NCI-H748 (cell line): ENCODE data around the gene PAK5.

ENCODE experiments used
- DNase-seq: peaks from one replicate; lab custom pipeline; 2025; ENCODE audit not compliant: unreplicated experiment; lab: John Stamatoyannopoulos, UW

Gene PAK5

DNA sequence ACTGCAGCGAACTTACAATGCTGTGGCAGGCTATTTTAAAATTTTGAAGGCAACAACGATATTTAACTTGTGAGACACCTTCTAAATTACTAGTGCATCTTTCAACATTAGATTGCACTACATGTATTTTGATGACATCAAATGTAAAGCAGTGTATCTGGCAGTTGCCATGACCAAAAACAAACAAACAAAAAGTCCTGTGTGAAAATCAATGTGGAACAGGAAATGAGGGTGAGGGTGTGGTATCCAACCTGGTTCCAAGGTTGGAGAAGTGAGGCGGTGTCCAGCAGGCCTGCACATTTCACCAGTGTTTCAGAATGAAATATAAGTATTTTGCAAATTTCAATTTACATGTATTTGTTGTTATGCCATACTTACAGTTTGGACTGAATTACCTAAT is 212.5 kb downstream of the PAK5 start:
- peak; percentile 85 for DNase-seq

DNA sequence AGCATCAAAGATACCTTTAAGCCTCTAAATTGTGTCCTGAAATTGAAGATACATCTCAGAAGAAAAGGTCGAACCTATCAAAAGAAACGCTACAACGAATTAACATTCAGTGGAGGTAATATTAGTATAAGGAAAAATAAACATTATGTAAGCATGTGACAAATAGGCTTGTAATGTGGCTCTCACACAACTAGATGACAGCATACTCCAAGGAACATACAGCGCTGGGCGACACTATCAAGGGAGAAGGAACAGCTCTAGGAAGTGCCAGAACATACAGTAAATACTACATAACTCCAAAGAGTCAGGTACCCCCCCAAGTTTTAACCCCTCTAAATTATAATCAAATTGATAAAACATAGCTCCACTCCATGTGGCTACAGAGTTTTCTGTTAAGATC is 220.9 kb downstream of the PAK5 start:
- peak; percentile 89 for DNase-seq

GRCh38 chr20:9616833-9617461 is 221.9 kb downstream of the PAK5 start:
- peak; percentile 86 for DNase-seq

DNA sequence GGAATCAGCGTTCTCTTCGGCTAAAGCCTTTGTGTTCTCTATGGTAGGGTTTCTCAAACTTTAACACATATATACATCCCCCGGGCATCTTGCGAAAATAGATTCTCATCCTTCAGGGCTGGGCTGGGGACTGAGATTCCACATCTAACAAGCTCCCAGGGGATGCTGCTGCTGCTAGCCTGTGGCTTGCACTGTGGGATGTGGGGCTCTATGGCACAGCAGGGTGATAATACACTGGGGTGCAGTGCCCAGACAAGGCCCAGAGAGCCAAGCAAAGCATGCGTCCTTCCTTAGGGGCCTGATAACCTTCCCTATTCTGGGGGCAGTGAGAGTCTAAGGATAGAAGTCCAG is 222.4 kb downstream of the PAK5 start:
- DNase-seq: no peak

GRCh38 chr20:9615766-9616454 is 223.0 kb downstream of the PAK5 start:
- no peak for DNase-seq

DNA sequence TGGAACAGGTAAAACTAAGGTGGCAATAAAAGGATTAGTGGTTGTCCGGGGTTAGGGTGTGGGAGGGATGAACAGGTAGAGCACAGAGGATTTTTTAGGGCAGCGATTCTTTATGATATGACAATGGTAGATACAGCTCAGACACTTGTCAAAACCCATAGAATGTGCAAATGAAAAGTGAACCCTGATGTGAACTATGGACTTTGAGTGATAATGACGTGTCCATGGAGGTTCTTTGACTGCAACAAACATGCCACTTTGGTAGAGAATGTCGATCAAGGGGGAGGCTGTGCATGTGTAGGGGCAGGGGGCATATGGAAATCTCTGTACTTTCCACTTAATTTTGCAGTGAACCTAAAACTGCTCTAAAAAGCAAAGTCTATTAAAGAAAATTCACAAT is 223.8 kb downstream of the PAK5 start:
- no peak for DNase-seq

DNA sequence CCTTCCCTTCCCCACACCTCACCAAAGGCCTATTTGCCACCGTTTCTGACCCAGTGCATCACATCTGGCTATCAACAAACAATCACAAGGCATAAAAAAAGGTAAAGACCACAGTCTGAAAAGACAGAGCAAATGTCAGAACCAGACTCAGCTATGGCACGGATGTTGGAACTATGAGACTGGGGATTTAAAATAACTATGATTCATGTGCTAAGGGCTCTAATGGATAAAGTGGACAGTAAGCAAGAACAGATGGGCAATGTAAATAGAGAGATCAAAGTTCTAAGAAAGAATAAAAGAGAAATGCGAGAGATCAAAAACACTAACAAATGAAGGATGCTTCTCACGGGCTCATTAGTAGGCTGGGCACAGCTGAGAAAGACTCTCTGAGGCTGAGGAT is 225.0 kb downstream of the PAK5 start:
- DNase-seq: no peak

- no peak for DNase-seq
These were observed 227.0 kb downstream of the PAK5 start for GRCh38 chr20:9611921-9612320.

DNA sequence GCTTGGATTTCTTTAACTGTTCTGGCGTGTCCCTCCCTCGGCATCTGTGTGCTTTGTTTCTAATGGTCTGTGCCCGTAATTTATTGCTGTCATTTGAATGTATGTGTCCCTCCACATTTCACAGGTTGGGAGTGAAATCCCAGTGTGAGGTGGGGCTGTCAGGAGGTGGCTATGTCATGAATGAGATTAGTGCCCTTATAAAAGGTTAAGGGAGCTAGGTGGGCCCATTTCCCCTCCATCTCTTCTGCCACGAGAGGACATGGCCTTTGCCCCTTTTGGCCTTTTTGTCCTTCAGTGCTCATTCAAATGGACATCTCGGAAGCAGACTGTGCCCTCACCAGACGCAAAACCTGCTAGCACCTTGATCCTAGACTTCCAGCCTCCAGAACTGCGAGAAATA is 228.2 kb downstream of the PAK5 start:
- no peak for DNase-seq

DNA sequence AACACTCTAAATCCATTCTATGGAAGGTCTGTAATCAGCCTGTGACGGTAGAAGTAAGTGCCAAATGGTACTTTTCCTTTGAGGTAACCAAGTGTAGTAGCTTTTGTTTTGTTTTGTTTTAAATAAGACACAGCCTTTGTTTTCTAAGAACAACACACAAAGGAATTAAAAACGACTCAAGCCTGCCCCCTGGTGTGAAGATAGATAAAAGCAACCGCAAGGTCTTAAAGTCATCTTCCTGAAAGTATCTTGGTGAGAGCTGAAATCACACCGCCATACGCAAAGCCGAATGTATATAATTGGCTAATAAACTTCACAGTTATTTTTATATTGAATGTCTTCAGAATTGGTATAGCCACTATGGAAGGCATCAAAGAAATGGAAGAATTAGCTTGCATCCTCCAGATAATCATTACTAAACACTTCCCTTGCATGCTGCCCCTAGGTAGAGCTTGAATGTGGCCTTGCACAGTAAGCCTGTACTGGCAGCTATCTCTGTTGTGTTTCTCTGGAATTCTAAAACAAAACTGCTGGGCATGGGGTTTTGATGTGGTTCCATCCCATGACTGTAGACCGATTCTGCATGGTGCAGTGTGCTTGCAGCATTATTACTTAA is 228.9 kb downstream of the PAK5 start:
- DNase-seq: peak; percentile 78

GRCh38 chr20:9608639-9609340 is 230.1 kb downstream of the PAK5 start:
- no peak for DNase-seq

DNA sequence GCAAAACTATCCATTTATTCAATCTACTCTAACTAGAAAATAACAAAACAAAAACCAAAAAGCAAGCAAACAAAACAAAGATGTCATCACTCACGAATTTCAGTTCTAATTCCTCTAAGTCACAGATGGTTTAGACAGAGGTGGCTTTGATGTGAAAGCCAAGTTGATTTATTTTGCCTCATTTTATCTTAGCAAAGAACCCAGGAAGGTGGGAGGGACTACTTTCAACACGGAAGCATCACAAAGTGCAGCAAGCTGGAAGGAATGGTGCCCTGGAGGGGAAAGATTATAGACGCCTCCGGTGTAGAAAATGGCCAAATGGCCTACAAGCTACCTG is 236.1 kb downstream of the PAK5 start:
- DNase-seq: no peak

GRCh38 chr20:9600562-9600961 is 238.3 kb downstream of the PAK5 start:
- DNase-seq: no peak

DNA sequence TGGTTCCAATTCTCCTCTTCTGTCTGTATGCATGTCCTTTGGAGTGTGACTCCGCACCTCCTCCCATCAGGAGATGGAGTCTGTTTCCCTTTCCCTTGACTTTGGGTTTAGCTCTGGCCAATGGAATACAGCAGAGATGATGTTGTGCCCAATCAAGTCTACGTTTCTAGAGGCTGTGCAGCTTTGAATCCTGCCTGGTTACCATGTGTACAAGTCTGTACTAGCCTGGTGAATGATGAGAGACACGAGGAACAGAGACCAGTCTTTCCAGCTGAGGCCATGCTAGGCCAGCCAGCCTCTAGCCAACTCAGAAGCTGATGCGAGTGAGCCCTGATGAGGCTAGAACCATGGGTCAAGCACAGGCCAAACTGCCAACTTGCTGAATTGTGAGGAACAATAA is 241.3 kb downstream of the PAK5 start:
- DNase-seq: no peak

GRCh38 chr20:9595763-9596162 is 243.1 kb downstream of the PAK5 start:
- DNase-seq: no peak

DNA sequence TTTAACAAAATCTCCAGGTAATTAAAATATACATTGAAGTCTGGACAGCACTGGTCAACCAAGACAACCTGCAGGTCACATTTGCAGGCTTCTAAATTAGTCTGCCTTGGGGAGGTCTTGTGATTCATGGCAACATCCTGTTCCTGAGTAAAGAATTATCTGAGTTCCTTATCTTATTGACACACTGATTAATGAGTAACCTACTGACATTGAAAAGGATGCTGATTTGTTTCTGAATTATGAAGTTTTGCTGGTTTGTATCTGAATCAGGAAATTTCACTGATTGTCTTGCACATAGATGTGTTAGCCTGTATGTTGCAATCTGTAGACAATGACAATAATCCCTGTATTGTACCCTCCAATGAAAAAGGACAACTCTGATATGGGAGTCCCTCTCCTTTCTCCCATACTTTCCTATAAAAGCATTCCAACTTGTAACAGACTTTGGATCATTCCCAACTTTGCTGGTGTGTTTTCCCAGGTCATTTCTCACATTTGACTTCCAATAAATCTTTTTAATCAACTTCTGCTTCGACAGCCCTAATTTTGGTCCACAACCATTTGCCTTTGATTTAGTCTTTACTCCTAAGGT is 244.5 kb downstream of the PAK5 start:
- no peak for DNase-seq

GRCh38 chr20:9592419-9592818 is 246.5 kb downstream of the PAK5 start:
- DNase-seq: no peak

DNA sequence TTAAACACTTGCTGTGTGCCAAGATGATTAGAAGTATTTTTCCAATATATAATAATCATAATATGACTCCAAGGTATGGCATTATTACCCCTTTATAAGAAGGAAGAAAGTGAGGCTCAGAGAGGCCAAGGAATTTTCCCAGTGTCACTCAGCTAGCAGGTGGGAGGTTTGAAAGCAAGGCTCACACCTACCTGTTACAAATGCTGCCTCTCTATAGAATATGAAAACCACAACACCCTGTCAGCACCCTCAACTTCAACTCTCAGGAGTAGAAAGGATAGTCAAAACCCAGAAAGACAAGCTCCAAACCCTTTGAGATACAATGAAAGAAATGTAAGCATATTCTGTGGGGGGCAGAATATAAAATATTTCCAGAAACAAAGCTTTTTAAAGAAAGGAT is 247.8 kb downstream of the PAK5 start:
- no peak for DNase-seq

DNA sequence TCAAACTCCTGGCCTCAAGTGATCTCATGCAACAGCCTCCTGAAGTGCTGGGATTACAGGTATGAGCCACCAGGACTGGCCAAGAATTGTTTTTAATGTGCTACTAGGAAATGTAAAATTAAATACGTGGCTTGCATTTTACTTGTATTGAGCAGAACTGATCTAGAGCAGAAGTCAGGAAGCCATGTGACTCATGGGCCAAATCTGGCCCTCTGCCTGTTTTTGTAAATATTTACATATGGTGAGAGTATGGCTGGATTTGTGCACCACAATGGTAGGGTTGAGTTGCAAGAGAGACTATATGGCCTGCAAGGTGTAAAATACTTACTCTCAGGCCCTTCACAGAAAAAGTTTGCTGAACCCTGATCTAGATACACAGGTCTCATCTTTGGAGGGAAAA is 248.7 kb downstream of the PAK5 start:
- peak; percentile 42 for DNase-seq

DNA sequence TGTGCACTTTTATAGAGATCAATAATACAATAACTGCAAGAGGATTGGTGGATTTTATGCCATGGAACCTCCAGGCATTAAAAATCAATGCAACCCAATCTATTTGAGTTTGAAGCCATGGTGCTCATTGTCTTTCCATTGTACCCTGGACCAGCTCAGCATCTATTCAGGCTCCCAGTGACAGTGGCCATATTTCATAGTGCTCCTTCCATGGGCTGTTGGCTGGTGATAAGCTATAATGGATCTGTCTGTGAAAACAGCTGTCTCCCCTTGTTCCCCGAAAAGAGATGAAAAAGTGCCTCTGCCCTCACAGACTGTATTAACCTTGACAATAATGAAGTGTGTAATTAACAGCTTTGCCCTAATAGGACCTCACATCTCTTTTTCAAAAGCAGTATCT is 250.2 kb downstream of the PAK5 start:
- DNase-seq: peak; percentile 65

DNA sequence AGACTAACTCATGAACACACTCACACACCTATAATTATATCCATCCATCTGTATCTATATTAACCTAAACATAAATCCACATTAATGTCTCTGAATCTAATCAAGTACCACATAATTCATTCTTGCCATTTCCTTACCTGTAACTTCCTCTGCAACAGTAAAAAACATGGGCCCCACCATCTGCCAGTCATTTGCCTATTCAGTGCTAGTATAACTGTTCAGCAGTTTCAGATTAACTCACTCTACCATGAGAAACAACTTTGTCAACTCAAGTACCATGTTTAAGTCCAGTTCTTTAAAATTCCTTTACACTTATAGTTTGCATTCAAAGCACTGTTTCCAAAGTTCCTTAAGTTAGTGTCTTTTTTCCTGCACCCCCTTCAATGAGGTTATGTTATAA is 255.7 kb downstream of the PAK5 start:
- no peak for DNase-seq

- DNase-seq: no peak
These were observed 256.7 kb downstream of the PAK5 start for GRCh38 chr20:9582137-9582536.
